ENCODE data around the gene OSBPL3. TPM values are rescaled to one million over a fixed set of nuclear protein-coding genes. Genes with fewer than 3 reads are reported as not detected.

OSBPL3 gene
- total and polyA plus RNA-seq, 4 donors, result 0.28 to 3.0 (median 1.1) TPM

DNA sequence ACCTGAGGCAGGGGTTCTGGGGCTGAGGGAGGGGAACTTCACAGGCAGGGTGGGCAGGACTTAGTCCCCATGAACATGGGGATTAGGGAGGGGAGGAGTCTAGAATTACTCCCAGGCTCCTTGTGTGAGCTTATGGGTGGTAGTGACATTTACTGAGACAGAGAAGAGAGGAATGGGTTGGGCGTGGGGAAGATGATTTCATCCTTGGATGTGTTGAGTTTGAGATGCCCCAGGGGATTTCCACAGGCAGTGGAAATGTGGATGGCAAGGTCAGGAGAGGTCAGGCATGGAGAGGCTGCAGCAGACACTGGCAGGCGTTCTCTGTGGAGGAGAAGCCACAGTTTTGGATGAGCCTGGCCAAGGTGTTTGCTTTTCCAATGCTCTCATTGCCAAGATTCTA lies 196.3 kb downstream of the OSBPL3 start:
- Histone ChIP-seq H3K27me3 (ENCODE audit: control insufficient read depth in 4 of 4, insufficient read depth in 4 of 4, low read length in 3 of 4) (no peaks in the 10 kb centered on the region), H3K36me3 (ENCODE audit: control insufficient read depth in 4 of 4, insufficient read depth in 3 of 4, low read depth in 1 of 4, low read length in 3 of 4) (no peaks in the 10 kb centered on the region), H3K27ac (ENCODE audit: low read depth in 1 of 2, low read length in 2 of 2) (no peak overlapping the region), H3K4me3 (ENCODE audit: low read depth in 1 of 3, low read length in 3 of 3) (no peak overlapping the region), H3K4me1 (ENCODE audit: control insufficient read depth in 4 of 4, insufficient read depth in 4 of 4, low read length in 3 of 4) (no peaks in the 10 kb centered on the region), H3K9me3 (ENCODE audit: control insufficient read depth in 4 of 4, low read length in 3 of 4) (no peaks in the 10 kb centered on the region), H3K9ac (ENCODE audit: low read depth in 1 of 2, low read length in 2 of 2) (no peak overlapping the region)
- WGBS, result 88% methylated on average over 2 of the region's 2 CpGs
- no peak for TF ChIP-seq RAD21 (IDR thresholded peaks at IDR 0.05)
- no peak for DNase-seq (ENCODE audit: low spot score)

DNA sequence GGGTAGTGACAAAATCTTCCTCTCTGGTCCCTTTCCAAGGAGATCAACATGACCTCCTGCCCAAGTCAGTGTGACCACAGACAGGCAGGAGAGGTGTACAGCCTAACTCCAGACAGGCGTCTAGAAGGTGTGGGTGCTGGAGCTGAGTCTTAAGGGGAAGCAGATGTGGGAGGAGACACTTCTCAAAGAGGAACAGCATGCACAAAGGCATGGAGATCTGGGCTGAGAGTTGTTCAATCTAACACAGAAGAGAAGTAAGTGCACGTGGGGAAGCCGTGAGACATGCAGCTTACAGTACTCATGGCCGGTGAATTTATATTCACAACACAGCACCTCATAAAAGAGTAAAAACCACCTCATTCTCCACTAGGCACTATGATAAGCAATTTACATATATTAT lies 198.9 kb downstream of the OSBPL3 start:
- Histone ChIP-seq H3K9me3 (ENCODE audit: control insufficient read depth in 4 of 4, low read length in 3 of 4) (no peaks in the 10 kb centered on the region), H3K4me1 (ENCODE audit: control insufficient read depth in 4 of 4, insufficient read depth in 4 of 4, low read length in 3 of 4) (no peaks in the 10 kb centered on the region), H3K9ac (ENCODE audit: low read depth in 1 of 2, low read length in 2 of 2) (no peak overlapping the region), H3K27me3 (ENCODE audit: control insufficient read depth in 4 of 4, insufficient read depth in 4 of 4, low read length in 3 of 4) (no peaks in the 10 kb centered on the region), H3K27ac (ENCODE audit: low read depth in 1 of 2, low read length in 2 of 2) (no peak overlapping the region), H3K4me3 (ENCODE audit: low read depth in 1 of 3, low read length in 3 of 3) (no peak overlapping the region), H3K36me3 (ENCODE audit: control insufficient read depth in 4 of 4, insufficient read depth in 3 of 4, low read depth in 1 of 4, low read length in 3 of 4) (no peaks in the 10 kb centered on the region)
- WGBS, result 85% methylated on average over 4 of the region's 4 CpGs
- DNase-seq (ENCODE audit: low spot score), result no peak
- no peak for TF ChIP-seq NR2F2 (IDR thresholded peaks at IDR 0.05)
- TF ChIP-seq, protein P1, sequence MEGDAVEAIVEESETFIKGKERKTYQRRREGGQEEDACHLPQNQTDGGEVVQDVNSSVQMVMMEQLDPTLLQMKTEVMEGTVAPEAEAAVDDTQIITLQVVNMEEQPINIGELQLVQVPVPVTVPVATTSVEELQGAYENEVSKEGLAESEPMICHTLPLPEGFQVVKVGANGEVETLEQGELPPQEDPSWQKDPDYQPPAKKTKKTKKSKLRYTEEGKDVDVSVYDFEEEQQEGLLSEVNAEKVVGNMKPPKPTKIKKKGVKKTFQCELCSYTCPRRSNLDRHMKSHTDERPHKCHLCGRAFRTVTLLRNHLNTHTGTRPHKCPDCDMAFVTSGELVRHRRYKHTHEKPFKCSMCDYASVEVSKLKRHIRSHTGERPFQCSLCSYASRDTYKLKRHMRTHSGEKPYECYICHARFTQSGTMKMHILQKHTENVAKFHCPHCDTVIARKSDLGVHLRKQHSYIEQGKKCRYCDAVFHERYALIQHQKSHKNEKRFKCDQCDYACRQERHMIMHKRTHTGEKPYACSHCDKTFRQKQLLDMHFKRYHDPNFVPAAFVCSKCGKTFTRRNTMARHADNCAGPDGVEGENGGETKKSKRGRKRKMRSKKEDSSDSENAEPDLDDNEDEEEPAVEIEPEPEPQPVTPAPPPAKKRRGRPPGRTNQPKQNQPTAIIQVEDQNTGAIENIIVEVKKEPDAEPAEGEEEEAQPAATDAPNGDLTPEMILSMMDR (IDR thresholded peaks at IDR 0.05; ENCODE audit: low read depth, low read length, missing input control), result no peak

DNA sequence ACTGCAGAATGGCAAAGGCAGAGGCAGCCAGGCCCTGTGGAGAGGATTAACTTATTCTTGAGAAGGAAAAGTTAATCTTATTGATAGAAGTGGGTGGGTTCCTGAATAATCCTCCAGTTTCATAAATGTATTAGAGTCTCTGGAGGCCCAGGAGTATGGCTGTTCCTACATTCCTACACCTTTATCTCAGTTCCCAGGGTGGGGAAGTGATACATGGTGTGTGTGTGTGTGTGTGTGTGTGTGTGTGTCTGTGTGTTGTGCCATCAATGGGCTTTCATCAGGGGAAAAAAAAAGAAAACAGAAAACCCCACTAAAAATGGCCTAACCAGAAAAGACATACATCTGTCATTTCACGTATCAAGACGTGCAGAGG lies 200.7 kb downstream of the OSBPL3 start:
- TF ChIP-seq FOXA2 (IDR thresholded peaks at IDR 0.05) (no peak), HNF4G (IDR thresholded peaks at IDR 0.05) (no peak), JUND (IDR thresholded peaks at IDR 0.05) (no peak)
- TF ChIP-seq, protein P2, sequence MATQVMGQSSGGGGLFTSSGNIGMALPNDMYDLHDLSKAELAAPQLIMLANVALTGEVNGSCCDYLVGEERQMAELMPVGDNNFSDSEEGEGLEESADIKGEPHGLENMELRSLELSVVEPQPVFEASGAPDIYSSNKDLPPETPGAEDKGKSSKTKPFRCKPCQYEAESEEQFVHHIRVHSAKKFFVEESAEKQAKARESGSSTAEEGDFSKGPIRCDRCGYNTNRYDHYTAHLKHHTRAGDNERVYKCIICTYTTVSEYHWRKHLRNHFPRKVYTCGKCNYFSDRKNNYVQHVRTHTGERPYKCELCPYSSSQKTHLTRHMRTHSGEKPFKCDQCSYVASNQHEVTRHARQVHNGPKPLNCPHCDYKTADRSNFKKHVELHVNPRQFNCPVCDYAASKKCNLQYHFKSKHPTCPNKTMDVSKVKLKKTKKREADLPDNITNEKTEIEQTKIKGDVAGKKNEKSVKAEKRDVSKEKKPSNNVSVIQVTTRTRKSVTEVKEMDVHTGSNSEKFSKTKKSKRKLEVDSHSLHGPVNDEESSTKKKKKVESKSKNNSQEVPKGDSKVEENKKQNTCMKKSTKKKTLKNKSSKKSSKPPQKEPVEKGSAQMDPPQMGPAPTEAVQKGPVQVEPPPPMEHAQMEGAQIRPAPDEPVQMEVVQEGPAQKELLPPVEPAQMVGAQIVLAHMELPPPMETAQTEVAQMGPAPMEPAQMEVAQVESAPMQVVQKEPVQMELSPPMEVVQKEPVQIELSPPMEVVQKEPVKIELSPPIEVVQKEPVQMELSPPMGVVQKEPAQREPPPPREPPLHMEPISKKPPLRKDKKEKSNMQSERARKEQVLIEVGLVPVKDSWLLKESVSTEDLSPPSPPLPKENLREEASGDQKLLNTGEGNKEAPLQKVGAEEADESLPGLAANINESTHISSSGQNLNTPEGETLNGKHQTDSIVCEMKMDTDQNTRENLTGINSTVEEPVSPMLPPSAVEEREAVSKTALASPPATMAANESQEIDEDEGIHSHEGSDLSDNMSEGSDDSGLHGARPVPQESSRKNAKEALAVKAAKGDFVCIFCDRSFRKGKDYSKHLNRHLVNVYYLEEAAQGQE (IDR thresholded peaks at IDR 0.05), result no peak
- H3K36me3 ChIP-seq (ENCODE audit: control insufficient read depth in 4 of 4, insufficient read depth in 3 of 4, low read depth in 1 of 4, low read length in 3 of 4), result no peaks in the 10 kb centered on the region
- no peak for DNase-seq (ENCODE audit: low spot score)
- WGBS, result 90% methylated on average over 2 of the region's 2 CpGs
- no peak overlapping the region for H3K4me3 ChIP-seq (ENCODE audit: low read depth in 1 of 3, low read length in 3 of 3)
- H3K9me3 ChIP-seq (ENCODE audit: control insufficient read depth in 4 of 4, low read length in 3 of 4), result no peaks in the 10 kb centered on the region
- no peaks in the 10 kb centered on the region for H3K27me3 ChIP-seq (ENCODE audit: control insufficient read depth in 4 of 4, insufficient read depth in 4 of 4, low read length in 3 of 4)
- no peak overlapping the region for H3K27ac ChIP-seq (ENCODE audit: low read depth in 1 of 2, low read length in 2 of 2)
- no peaks in the 10 kb centered on the region for H3K4me1 ChIP-seq (ENCODE audit: control insufficient read depth in 4 of 4, insufficient read depth in 4 of 4, low read length in 3 of 4)
- H3K9ac ChIP-seq (ENCODE audit: low read depth in 1 of 2, low read length in 2 of 2), result no peak overlapping the region

DNA sequence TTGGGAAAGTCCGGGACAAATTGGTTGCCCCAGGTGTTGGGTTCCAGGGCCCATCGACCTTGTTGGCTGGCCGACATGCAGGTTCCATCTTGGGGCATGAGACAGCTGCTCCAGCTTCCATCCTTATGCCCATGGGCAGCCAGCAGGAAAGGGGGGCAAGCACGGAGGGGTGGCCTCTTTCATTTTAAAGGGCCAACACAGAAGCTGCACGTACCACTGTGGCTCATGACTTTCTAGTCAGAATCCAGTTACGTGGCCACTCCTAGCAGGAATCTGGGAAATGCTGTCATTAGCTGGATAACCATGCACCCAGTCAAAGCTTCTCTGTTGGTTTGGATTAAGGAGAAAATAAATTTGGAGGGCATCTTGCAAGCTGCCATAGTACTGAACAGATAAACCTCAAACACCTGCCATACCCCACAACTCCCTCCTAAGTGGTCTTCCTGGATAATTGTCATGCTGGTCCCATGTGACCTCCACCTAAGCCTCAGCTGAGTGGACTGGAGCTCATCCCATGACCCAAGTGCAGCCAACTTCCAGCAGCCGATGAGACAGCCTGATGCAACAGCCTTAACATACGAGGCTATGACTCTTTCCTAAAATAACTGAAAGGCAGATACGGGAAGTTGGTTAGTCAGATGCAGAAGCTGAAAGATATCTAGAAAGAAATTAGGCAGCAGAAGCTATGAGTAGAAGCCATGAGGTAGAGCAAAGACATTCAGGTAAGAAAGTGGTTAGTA lies 201.3 kb downstream of the OSBPL3 start:
- 86% methylated on average over 9 of the region's 9 CpGs for WGBS
- H3K9ac ChIP-seq (ENCODE audit: low read depth in 1 of 2, low read length in 2 of 2), result no peak overlapping the region
- H3K4me1 ChIP-seq (ENCODE audit: control insufficient read depth in 4 of 4, insufficient read depth in 4 of 4, low read length in 3 of 4), result no peaks in the 10 kb centered on the region
- no peak for DNase-seq (ENCODE audit: low spot score)
- no peaks in the 10 kb centered on the region for H3K36me3 ChIP-seq (ENCODE audit: control insufficient read depth in 4 of 4, insufficient read depth in 3 of 4, low read depth in 1 of 4, low read length in 3 of 4)
- no peaks in the 10 kb centered on the region for H3K27me3 ChIP-seq (ENCODE audit: control insufficient read depth in 4 of 4, insufficient read depth in 4 of 4, low read length in 3 of 4)
- H3K4me3 ChIP-seq (ENCODE audit: low read depth in 1 of 3, low read length in 3 of 3), result no peak overlapping the region
- TF ChIP-seq SP1 (IDR thresholded peaks at IDR 0.05), result no peak
- TF ChIP-seq, protein P3, sequence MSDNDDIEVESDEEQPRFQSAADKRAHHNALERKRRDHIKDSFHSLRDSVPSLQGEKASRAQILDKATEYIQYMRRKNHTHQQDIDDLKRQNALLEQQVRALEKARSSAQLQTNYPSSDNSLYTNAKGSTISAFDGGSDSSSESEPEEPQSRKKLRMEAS (IDR thresholded peaks at IDR 0.05), result no peak
- TF ChIP-seq, protein P2 (IDR thresholded peaks at IDR 0.05), result no peak
- TF ChIP-seq, protein P4, sequence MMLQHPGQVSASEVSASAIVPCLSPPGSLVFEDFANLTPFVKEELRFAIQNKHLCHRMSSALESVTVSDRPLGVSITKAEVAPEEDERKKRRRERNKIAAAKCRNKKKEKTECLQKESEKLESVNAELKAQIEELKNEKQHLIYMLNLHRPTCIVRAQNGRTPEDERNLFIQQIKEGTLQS (IDR thresholded peaks at IDR 0.05), result no peak
- no peak overlapping the region for H3K27ac ChIP-seq (ENCODE audit: low read depth in 1 of 2, low read length in 2 of 2)
- no peaks in the 10 kb centered on the region for H3K9me3 ChIP-seq (ENCODE audit: control insufficient read depth in 4 of 4, low read length in 3 of 4)

Measured in liver (tissue), 9 donors.